ENCODE data around the gene ITK.

- TF ChIP-seq CTCF (IDR thresholded peaks at IDR 0.05; ENCODE audit: control extremely low read depth in 1 of 3, insufficient read depth in 1 of 3, low read depth in 1 of 3, low read length in 3 of 3) (no peak), ATF2 (IDR thresholded peaks at IDR 0.05; ENCODE audit: low read length) (no peak), EZH2 (IDR thresholded peaks at IDR 0.05; ENCODE audit: low read depth, low read length, severe bottlenecking) (no peak), POLR2A (IDR thresholded peaks at IDR 0.05; ENCODE audit: control extremely low read depth in 1 of 2, low read depth in 2 of 2, low read length in 2 of 2) (no peak), MAFK (IDR thresholded peaks at IDR 0.05; ENCODE audit: low read depth, low read length) (no peak), PHF8 (conservative IDR thresholded peaks at IDR 0.05; ENCODE audit: low read depth, low read length) (no peak), KDM4A (IDR thresholded peaks at IDR 0.05; ENCODE audit: low read depth, low read length, severe bottlenecking) (no peak), POLR2AphosphoS5 (IDR thresholded peaks at IDR 0.05; ENCODE audit: low read depth, low read length) (no peak), SP2 (IDR thresholded peaks at IDR 0.05; ENCODE audit: low read length) (no peak), EP300 (IDR thresholded peaks at IDR 0.05; ENCODE audit: borderline replicate concordance in 1 of 2, low read depth in 2 of 2, low read length in 2 of 2) (no peak), TAF1 (IDR thresholded peaks at IDR 0.05; ENCODE audit: low read depth, low read length) (no peak)
Observed at GRCh38 chr5:157213527-157214243, 33.0 kb downstream of the ITK start.

All from H1 (cell line).